ENCODE results near the gene FAM124B.

FAM124B gene

DNA sequence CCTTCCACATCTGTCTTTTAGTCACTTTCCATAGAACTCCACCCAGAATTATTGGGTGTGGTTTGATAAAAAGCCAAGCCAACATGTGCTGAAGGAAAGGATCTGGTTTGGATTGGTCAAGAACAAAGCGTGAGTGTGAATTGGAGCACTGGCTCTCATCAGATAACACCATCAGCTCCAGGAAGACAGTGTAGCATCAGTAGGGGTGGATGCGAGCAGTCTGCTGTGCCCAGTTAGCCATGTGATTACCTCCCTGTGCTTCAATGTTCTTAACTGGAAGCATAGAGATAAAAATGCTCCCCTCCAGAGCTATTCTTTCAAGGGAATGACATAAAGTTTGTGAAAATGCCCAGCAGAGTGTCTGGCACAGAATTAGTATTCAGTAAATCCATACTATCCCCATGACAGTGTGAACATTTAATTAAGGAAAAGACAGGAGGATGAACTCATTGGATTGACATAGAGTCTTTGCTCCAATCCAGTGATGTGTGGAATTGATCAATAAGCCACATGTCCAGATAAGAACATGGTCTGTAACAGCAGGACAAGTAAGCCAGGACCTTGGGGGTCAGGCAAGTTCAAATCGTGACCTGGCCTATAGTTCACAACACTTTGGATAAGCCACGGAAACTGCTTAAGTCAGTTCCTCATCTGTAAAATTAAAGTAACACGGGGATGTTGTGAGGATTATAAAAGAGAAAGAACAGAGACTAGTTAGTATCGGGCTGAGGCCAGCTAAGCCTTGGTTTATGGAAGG lies 68.0 kb downstream of the FAM124B start:
- DNase-seq, result no peak

DNA sequence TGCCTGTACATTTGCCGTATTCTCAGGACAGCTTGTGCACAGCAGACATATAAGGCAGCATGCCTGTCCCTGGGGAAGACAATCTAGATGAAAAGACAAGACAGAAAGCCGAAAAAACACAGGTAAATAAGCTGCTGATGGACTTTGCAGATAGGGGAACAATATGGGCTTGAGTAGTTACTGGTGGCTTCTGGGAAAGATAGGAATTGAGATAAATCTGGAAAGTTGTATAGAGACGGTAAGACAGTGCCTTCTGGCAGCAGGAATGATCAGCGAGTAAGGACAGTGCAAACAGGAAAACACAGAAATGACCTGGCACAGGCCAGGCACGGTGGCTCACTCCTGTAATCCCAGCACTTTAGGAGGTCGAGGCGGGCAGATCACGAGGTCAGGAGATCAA lies 70.2 kb downstream of the FAM124B start:
- no peak for DNase-seq

DNA sequence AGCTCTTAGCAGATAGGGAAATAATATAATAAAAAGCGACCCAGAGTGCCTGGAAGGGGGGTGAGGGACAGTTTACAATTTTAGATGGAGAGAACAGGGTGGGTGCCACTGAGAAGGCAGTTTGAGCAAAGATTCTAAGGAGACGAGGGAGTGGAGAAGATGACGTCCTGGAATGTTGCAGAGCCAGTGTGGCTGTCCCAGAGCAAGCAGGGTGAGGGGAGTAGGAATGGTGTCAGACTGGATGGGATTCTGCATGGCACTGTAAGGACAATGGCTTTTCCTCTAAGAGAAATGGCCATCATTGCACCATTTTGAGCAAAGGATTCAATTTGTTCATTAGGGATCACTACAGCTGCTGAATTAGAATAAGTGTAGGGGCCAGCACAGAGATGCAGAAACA lies 73.1 kb downstream of the FAM124B start:
- no peak for DNase-seq

Measured in CD4-positive, alpha-beta T cell treated with Interleukin-12 subunit alpha and Interleukin-12 subunit beta, for 1 hour (primary cell).